GM19468 (cell line): ENCODE data around the gene SLFN11.
A peak's percentile ranks its signal among the peaks of the same experiment; 100 is the strongest.
"Not testable (repeated sequence)": the region's sequence is repeated elsewhere in the genome, so short reads cannot be mapped to it uniquely, and the experiment has no call there.

Source experiments
- ATAC-seq: cut with Tn5 transposase; IDR thresholded peaks from one replicate; pipeline ENCODE4 v1.9.1; 2021; ENCODE audit warnings: mild to moderate bottlenecking, moderate library complexity, moderate number of reproducible peaks; ENCODE audit not compliant: unreplicated experiment; ENCODE audit errors: extremely low read depth

The SLFN11 gene

GRCh38 chr17:35373534-35373983 lies at the start of gene SLFN11:
Gene SLFN11, minus strand, starts transcription at chr17:35373621. Its CDS starts 9,814 bp downstream, at chr17:35363807.
- ATAC-seq: no peak

GRCh38 chr17:35421069-35421468 lies 47.6 kb upstream of the SLFN11 start:
- ATAC-seq: not testable (repeated sequence)

GRCh38 chr17:35416659-35417058 lies 43.2 kb upstream of the SLFN11 start:
- ATAC-seq: no peak

GRCh38 chr17:35414707-35415106 lies 41.3 kb upstream of the SLFN11 start:
- not testable (repeated sequence) for ATAC-seq

- ATAC-seq: no peak
These were observed 40.8 kb upstream of the SLFN11 start for GRCh38 chr17:35414247-35414646.

GRCh38 chr17:35407531-35407930 lies 34.1 kb upstream of the SLFN11 start:
- ATAC-seq: no peak

GRCh38 chr17:35406568-35406967 lies 33.1 kb upstream of the SLFN11 start:
- ATAC-seq: no peak

GRCh38 chr17:35404360-35404759 lies 30.9 kb upstream of the SLFN11 start:
- ATAC-seq: no peak

GRCh38 chr17:35393783-35394182 lies 20.4 kb upstream of the SLFN11 start:
- ATAC-seq: not testable (repeated sequence)

- ATAC-seq: no peak
These were observed 17.2 kb upstream of the SLFN11 start for GRCh38 chr17:35390663-35391062.

GRCh38 chr17:35390156-35390555 lies 16.7 kb upstream of the SLFN11 start:
- no peak for ATAC-seq

- ATAC-seq: no peak
These were observed 14.1 kb upstream of the SLFN11 start for GRCh38 chr17:35387496-35387895.

GRCh38 chr17:35377706-35378105 lies 4.3 kb upstream of the SLFN11 start:
- ATAC-seq: no peak

- no peak for ATAC-seq
These were observed 3.6 kb upstream of the SLFN11 start for GRCh38 chr17:35377068-35377467.

- ATAC-seq: no peak
These were observed 2.8 kb upstream of the SLFN11 start for GRCh38 chr17:35376245-35376644.

- no peak for ATAC-seq
These were observed 1.4 kb upstream of the SLFN11 start for GRCh38 chr17:35374766-35375344.

- ATAC-seq: no peak
These were observed 754 bp upstream of the SLFN11 start for GRCh38 chr17:35373984-35374765.

- ATAC-seq: no peak
These were observed 431 bp downstream of the SLFN11 start for GRCh38 chr17:35372846-35373533.

GRCh38 chr17:35371934-35372333 lies 1.5 kb downstream of the SLFN11 start:
- no peak for ATAC-seq

- ATAC-seq: peak; percentile 93
These were observed 5.2 kb downstream of the SLFN11 start for GRCh38 chr17:35368081-35368830.
